ENCODE measurements around the gene SNX8. TPM values are rescaled to one million over a fixed set of nuclear protein-coding genes. Genes with fewer than 3 reads are reported as not detected.

SNX8 gene
- total and polyA plus RNA-seq, 8 donors: 17.0 to 60.5 (median 27.4) TPM

DNA sequence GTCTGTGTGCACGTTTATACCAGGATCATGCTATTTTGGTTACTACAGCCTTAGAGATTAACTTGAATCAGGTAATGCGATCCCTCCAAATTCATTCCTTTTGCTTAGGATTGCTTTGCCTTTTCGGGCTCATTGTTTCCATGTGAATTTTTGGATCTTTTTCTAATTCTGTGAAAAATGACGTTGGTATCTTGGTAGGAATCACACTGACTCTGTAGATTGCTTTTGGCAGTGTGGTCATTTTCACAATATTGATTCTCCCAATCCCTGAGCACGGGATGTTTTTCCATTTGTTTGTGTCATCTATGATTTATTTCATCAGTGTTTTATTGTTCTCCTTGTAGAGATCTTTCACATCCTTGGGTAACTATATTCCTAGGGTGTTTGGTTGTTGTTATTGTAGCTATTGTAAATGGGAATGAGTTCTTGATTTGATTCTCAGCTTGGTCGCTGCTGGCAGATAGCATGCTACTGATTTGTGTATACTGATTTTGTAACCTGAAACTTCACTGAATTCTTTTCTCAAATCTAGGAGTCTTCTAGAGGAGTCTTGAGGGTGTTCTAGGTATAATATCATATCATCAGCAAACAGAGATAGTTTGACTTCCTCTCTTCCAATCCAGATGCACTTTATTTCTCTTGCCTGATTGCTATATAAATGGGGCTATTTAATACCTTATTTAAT lies 18.2 kb downstream of the SNX8 start:
- TF ChIP-seq, protein P1, sequence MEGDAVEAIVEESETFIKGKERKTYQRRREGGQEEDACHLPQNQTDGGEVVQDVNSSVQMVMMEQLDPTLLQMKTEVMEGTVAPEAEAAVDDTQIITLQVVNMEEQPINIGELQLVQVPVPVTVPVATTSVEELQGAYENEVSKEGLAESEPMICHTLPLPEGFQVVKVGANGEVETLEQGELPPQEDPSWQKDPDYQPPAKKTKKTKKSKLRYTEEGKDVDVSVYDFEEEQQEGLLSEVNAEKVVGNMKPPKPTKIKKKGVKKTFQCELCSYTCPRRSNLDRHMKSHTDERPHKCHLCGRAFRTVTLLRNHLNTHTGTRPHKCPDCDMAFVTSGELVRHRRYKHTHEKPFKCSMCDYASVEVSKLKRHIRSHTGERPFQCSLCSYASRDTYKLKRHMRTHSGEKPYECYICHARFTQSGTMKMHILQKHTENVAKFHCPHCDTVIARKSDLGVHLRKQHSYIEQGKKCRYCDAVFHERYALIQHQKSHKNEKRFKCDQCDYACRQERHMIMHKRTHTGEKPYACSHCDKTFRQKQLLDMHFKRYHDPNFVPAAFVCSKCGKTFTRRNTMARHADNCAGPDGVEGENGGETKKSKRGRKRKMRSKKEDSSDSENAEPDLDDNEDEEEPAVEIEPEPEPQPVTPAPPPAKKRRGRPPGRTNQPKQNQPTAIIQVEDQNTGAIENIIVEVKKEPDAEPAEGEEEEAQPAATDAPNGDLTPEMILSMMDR (IDR thresholded peaks at IDR 0.05): no peak
- ATAC-seq (no peak), DNase-seq (no peak)
- Histone ChIP-seq H3K4me3 (no peak overlapping the region), H3K4me1 (peaks cover 8 to 9% of the 10 kb centered on the region in 2 donors), H3K27ac (no peak overlapping the region), H3K9me3 (no peaks in the 10 kb centered on the region), H3K27me3 (no peaks in the 10 kb centered on the region), H3K36me3 (no peaks in the 10 kb centered on the region)
- intact Hi-C loops (cut with DNase I): no loop called here

DNA sequence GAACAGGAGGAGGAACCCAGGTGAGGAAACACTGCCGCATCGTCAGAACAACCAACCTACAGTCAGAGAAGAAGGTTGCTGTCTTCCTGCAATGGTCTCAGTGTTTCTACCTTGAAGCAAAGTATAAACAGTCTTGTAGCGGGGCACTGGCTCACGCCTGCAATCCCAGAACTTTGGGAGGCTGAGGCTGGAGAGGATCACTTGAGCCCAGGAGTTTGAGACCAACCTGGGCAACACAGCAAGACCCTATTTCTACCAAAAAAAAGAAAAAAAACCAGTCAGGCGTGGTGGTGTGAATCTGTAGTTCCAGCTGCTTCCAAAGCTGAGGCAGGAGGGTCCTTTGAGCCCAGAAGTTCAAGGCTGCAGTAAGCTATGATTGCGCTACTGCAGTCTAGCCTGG lies 23.4 kb downstream of the SNX8 start:
- intact Hi-C loops (cut with DNase I): no loop called here
- Histone ChIP-seq H3K27me3 (no peaks in the 10 kb centered on the region), H3K4me1 (no peaks in the 10 kb centered on the region), H3K27ac (no peak overlapping the region), H3K4me3 (no peak overlapping the region), H3K36me3 (peaks cover 0 to 4% of the 10 kb centered on the region in 2 donors), H3K9me3 (no peaks in the 10 kb centered on the region)
- DNase-seq: no peak
- no peak for ATAC-seq
- TF ChIP-seq, protein P1 (IDR thresholded peaks at IDR 0.05): no peak

DNA sequence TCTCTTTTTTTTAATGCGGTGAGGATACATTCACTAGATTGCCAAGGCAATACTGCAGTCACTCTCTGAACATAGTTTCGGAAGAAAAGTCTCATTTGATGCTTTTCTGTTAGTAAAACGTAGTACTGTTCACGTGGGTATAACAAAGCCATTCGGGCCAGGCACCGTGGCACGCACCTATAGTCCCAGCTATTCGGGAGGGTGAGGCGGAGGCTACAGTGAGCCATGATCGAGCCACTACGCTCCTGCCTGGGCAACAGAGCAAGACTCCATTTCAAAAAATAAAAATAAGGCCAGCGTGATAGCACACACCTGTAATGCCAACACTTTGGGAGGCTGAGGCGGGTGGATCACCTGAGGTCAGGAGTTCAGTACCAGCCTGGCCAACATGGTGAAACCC lies 24.6 kb downstream of the SNX8 start:
- TF ChIP-seq, protein P1 (IDR thresholded peaks at IDR 0.05): no peak
- Histone ChIP-seq H3K9me3 (no peaks in the 10 kb centered on the region), H3K27me3 (no peaks in the 10 kb centered on the region), H3K36me3 (peaks cover 0 to 4% of the 10 kb centered on the region in 2 donors), H3K27ac (no peak overlapping the region), H3K4me3 (no peak overlapping the region), H3K4me1 (no peaks in the 10 kb centered on the region)
- peak in 1 of 4 donors; percentile 39 for DNase-seq
- no peak for ATAC-seq
- intact Hi-C loops (cut with DNase I): no loop called here

DNA sequence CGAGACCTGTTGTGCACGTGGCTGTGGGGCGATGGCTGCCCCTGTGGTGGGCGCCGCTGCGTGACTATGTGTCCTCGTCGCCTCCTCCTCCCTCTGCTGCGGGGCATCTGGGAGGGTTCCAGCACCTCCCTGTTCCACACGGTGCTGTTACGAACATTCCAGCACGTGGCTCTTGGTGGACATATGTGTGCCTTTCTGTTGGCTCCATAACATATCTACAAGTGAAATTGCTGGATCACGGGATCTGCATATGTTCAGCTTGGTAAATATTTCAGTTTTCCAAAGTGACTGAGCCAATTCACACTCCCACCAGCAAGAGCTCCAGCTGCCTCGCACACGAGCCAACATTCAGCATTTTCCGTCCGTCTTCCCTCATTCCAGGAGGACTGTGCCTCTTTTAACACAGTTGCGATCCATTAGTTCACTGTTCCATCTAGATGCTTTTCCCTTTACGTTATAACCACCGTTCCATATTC lies 25.1 kb downstream of the SNX8 start:
- Histone ChIP-seq H3K4me3 (no peak overlapping the region), H3K9me3 (no peaks in the 10 kb centered on the region), H3K27ac (no peak overlapping the region), H3K27me3 (no peaks in the 10 kb centered on the region), H3K4me1 (no peaks in the 10 kb centered on the region), H3K36me3 (peaks cover 0 to 4% of the 10 kb centered on the region in 2 donors)
- intact Hi-C loops (cut with DNase I): no loop called here
- no peak for ATAC-seq
- DNase-seq: peak in 3 of 4 donors; percentile 59 to 75 (median 60)
- TF ChIP-seq, protein P1 (IDR thresholded peaks at IDR 0.05): no peak

DNA sequence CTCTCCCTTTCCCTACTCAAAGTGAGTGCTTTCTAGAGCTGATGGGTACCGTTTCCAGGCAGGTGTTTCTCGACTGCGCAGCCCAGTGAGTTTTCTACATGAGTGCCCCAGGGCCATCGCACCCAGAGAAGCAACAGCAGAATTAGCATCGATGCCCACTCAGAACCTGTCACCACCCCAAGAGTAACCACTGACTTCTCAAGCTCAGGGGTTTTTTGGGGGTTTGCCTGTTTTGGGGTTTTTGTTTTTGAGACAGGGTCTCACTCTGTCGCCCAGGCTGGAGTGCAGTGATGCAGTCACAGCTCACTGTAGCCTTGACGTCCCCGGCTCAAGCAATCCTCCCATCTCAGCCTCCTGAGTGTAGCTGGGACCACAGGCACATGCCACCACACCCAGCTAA lies 25.7 kb downstream of the SNX8 start:
- Histone ChIP-seq H3K36me3 (peaks cover 0 to 4% of the 10 kb centered on the region in 2 donors), H3K27ac (no peak overlapping the region), H3K9me3 (no peaks in the 10 kb centered on the region), H3K4me3 (no peak overlapping the region), H3K4me1 (no peaks in the 10 kb centered on the region), H3K27me3 (no peaks in the 10 kb centered on the region)
- ATAC-seq (no peak), DNase-seq (peak in 1 of 4 donors; percentile 42)
- intact Hi-C loops (cut with DNase I): no loop called here
- TF ChIP-seq, protein P1 (IDR thresholded peaks at IDR 0.05): no peak
